ENCODE results near the gene INAFM2.

INAFM2 gene

DNA sequence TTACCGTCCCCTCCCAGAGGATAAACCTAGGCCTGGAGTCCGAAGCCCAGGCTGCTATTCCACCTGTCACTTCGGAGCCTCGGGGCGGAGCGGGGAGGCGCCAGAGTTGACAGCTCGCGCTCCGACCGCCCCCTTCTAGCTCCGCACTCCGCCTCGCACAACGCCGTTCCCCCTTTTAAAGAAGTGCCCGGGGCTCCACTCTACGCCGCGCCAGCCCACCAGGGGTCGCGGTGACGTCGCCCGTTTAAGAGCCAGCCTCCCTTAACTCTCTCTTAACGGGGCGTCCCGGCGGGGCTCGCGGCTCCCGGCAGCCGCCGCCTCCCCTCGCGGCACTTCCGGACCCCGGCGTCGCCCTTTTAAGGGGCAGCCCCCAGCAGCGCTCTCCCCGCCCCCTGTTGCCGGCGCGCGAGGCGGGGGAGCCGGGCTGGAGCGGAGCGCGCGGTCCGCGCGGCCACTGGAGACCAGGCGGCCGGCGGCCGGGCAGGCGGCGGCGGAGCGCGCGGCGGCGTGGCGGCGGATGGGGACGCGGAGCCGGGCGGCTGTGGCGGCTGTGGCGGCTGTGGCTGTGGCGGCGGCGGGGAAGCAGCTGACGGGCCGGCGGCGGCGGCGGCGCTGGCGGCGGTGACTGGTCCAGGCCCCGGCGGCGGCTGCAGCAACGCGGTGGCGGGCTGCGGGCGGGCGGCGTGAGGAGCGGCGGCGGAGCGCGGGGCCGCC lies at the start of gene INAFM2:
TSS of gene INAFM2 (plus strand) at position 454 of the 714 bp plus-strand sequence. CDS start 364 bp downstream, outside the sequence.
- peak; percentile 95 for DNase-seq

DNA sequence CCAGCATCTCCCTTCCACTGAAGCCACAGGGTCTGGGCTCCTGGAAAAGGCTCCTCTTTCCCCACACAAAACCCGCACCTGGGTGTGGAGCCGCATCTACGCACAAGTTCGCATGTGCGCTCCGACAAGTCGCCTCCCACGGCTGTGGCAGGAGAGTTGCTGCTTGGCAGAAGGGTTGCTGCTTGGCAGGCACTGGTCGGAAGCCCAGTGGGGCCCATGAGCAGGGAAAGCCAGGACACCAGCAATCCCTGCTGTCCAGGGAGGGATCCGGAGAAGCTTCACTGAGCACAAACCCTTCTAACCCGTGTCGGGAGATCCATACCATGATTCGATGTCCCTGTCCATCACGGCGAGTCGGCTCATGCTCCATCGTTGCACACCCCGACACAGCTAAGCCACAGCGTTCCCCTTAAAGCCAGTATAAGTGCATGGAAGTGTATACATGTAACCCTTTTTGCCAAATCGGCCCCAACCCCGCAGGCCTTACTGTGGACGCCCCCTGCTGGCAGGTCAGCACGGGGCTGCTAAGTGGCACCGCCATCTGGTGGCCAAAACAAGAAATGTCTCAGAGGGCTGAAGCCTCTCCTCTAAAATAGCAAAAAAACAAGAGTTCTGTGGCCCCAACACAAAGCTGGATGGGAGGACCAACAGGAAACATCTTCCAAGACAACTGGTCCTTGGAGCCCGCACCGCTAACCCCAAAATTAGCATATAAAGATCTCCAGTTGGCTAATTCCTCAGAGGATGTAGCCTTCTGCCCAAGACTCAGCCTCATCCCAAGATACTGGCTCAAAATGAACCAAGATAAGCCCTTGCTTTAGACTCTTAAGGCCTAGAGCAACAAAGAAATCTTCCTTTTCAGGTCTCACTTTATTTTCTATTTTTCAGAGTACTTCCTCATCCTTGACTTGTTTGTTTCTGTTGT lies 48.9 kb upstream of the INAFM2 start:
- peak; percentile 90 for DNase-seq

DNA sequence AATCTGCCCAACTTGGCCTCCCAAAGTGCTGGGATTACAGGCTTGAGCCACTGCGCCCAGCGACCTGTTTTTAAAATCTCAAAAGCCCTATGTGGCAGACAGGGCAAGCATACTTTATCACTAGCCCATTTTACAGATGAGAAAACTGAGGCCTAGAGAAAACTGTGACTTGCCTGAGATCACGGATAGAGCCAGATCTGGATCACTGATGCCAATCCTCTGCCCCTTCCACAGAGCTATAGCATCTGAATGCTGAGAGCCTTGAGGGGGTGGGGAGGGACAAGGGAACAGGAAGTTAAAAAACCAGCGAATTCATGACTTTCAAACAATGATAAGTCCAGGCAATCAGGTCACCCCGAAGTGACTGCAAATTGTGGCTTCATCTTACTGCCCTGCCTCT lies 48.0 kb upstream of the INAFM2 start:
- DNase-seq: no peak

DNA sequence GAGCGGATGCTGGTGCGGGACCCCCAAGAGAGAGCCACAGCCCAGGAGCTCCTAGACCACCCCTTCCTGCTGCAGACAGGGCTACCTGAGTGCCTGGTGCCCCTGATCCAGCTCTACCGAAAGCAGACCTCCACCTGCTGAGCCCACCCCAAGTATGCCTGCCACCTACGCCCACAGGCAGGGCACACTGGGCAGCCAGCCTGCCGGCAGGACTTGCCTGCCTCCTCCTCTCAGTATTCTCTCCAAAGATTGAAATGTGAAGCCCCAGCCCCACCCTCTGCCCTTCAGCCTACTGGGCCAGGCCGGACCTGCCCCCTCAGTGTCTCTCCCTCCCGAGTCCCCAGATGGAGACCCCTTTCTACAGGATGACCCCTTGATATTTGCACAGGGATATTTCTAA lies 47.5 kb upstream of the INAFM2 start:
- no peak for DNase-seq

DNA sequence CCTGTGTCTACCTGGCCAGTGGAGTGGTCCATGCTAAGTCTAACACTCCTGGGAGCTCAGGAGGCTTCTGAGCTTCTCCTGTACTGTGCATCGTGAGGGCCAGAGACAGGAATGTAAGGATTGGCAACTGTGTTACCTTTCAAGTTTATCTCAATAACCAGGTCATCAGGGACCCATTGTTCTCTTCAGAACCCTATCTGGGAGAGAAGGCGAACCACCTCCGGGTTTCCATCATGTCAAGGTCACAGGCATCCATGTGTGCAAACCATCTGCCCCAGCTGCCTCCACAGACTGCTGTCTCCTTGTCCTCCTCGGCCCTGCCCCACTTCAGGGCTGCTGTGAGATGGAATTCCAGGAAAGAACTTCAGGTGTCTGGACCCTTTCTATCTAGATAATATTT lies 46.6 kb upstream of the INAFM2 start:
- DNase-seq: no peak

DNA sequence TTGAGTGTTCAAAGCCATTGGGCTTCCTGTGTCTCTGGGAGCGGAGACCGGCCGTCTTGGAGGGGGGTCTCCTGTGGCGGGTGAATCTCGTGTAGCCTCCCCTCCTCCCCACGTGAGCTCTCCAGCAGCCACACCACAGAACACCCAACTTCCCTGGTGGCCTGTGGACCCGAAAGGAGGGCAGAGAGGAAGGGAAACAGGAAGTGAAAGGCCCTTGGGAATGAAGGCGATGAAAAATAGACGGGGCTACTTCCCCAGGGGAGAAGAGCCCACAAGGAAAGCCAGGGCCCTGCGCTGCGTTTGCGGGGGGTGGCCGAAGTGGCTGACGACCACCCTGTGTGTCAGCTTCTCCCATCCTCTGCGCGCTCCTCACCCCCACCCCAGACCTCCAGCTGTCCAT lies 46.0 kb upstream of the INAFM2 start:
- no peak for DNase-seq

DNA sequence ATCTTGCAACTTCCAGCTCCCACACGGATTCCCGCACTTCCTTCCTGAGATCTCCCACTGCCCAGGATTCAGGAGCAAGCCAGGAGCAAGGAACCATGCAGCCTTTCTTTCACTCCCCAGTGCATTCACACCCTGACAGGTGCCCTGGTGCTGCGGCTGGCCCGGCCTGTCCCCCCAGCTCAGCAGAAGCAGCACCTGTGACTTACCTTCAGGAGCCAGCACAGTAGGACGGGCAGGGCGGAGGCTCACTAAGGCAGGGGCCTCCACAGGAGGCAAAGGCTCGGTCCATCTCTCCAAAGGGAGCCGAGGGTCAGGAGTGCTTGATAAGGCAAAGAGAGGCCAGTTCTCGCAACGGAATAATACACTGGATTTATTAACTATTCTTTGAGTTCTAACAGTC lies 45.5 kb upstream of the INAFM2 start:
- DNase-seq: no peak

DNA sequence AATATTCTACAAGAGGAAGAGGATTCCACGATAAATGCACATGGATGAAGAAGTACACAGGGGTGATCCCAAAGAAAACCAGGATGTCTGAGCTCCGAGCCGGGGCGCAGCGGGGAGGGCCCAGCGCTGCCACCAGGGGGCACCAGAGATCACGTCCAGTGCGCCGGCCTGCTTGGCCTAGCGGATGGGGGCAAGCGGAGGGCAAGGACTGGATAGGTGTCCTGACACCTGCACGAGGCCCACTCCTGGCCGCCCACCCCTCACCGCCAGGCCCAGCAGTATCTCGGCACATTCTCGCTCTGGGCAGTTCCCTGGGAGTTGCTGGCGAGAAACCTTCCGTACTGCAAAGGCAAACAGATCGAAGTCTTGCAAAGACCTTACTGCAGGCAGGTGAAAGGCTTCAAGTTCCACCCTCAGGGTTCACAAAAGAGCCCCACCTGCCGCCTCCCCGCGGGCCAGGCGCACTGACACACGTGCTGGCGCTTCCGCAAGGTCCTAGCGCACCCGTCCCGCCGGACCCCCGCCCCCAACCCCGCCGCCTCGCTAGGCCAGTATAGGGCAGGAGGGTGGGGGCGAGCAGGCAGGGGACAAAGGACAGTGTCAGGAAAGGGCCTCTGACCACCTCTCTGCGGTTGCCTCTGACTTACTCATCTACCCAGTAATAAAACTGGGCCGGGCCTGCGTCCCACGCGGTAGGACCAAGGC lies 43.9 kb upstream of the INAFM2 start:
- peak; percentile 75 for DNase-seq

DNA sequence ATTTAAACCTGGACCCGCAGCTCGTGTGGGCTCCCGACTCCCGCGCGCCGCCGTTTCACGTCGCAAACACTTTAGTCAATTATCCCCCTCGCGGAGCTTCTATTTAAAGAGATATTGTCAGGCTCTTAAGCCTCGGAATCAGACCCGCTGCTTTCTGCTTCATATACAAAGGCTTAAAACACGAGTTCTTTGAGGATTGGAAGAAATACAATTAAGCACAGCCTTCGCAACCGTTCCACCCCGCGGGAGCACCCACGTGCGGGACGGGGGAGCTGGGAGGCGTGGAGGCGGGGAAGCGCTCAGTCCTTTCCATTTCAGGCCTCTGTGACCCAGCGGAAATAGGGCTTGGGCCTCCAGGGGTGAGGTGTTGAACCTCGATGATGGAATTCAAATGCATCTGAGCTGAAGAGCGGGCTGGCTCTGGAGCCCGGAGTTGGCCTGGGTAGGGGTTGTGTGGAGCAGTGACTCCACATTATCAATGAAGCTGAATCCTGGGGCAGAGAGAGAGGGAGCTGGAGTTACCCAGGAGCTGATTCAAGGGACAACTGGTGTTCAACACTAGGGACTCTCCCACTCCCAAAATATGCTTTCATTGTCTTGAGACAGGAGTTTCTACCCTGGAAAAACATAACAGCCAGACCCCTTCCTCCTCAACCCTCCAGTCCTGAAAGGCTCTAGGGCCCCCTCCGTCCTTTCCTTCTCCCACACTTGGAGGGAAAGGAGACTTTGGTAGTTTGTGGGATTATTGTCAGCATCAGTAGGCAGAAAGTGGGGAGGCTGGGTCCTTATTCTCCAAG lies 43.0 kb upstream of the INAFM2 start:
- DNase-seq: no peak

DNA sequence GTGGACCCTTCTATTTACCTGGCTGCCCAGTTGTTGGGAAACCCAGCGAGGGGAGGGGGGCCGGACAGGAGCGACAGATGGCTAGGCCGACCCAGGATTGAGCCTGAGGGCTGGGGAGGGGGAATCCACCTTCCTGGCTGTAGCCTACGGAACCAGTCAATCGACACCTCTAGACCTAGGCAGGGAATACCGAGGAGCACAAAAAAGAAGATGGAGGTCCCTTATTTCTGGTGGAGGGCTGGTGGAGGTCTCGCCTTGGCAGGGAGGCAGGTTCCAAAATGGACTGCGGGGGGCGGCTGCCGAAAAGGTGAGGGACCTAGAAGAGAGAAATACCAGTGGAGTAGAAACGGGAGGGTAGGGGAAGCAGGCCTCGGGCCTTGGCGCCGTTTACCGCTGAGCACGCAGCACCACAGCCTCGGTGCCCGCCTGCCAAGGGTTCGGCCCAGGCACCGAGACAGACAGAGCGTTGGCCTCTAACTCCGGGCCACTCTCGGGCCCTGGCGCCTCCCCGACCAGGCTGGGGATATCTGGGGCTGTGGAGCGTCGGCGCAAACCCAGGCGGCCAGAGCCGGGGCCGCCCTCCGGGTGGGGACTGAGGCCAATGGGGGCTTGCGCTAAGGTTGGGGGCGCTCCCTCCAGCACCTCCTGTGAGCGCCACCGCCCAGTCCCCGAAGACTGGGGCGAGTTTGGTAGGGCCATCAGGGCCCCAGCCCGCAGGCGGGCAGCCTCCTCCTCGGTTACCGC lies 42.3 kb upstream of the INAFM2 start:
- no peak for DNase-seq

DNA sequence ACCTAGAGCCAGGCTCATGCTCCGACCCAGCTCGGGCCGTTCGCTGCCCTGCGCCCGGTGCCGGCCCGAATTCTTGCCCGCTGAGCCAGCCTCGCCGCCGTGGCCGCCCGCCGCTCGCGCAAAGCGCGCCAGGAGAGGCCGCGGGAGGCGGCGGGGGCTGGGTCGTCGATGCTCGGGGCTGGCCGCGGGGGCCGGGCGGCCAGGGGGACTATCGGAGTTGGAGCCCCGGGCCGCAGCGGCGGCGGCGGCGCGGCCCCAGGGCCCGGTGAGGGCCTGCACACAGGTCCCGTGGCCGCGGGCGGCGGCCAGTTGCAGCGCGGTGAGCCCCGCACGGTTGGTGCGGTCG lies 41.7 kb upstream of the INAFM2 start:
- DNase-seq: no peak

DNA sequence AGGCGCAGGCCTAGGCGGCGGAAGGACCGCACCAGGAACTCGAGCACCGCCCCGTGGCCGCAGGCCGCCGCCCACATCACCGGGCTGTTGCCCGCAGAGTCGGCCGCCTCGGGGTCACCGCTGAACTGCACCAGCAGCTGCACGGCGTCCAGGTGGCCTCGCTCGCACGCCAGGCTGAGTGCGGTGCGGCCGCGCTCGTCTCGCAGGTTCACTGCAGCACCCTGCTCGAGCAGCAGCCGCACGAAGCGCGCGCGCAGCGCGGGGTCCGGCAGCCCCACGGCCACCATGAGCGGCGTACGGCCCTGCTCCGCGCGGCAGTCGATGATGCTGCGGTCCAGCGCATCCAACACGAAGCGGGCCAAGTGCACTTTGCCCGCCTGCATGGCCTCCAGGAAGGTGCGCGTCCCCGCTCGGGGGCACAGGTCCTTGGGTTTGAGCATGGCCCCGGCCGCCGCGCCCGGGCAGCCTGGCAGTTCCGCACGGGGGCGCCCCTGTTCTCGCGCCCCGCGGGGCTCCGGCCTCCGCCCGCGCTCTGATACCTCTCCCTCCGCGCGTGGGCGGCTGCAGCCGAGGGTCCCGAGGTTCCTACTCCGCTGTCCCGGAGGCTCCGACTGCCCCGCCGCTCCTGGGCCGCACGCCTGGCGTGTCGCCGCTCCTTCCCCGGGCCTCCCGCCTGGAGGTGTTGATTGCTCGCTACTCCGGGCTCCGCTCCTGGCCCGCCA lies 41.2 kb upstream of the INAFM2 start:
- DNase-seq: peak; percentile 70

DNA sequence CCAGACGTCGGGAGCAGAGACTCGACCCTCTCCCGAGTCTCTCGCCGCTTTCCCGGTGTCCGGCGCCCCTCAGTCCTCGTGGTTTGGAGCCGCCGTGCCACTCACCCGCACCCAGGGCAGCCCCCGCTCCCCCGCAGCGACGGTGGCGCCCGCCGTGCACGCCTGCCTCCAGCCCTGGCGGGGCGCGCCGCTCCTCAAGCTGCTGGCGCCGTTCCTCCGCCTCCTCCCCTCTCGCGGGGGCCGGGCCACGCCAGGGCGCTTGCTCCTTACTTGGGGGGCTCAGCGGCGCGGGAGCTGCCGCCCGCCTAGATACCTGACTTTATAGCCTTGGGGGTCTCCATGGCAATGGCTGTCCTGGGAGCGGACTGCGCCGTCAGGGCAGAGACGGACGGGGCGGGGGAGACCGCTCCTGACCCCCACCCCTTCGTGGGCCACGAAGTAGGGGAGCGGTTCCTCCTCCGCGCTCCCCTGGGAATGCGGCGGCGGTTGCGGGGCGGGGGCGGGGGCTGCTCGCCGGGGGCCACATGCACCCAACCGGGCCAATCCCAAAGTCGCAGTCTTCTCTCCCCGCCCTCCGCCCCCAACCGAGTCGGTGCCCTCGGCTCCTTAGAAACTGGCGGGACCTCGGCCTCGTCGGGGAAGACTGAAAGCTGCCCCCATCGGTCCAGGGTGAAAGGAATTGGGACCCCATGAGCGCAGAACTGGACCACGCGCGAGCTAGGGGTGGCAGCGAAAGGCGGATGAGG lies 40.5 kb upstream of the INAFM2 start, which contains the start of gene ANKRD63:
TSS of gene ANKRD63 (minus strand) at position 196 of the 746 bp plus-strand sequence. CDS start 478 bp downstream, outside the sequence.
- peak; percentile 59 for DNase-seq

DNA sequence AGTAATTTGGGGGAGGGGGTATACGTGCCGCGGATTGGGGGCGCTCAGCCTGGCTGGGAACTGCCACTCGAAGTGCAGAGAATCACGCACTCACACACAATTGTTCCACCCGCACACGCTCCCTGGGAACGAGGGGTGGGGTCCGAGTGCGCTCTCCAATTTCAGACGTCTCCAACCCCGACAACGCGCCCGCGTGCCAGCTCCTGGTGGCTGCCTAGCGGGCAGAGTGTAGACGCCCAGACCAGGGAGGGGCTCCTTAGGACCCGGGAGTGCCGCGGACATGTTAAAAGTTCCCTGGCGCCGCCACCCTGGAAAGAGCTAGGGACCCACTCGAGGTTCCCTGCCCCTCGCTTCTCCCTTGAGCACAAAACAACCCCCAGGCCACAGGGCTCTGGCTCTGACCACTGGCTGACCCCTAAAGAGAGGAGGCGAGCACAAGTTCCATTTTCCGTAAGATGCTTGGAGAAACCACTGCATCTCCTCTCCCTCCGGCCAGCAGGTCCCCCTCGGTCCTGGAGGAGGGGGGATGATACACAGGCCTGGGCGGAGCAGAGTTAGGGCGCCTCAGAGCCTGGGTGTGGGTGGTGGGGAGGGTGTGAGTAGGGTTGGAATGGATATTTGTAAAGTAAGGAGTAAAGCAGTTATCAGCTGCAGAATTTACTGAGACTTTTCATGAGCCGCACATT lies 39.7 kb upstream of the INAFM2 start:
- no peak for DNase-seq

DNA sequence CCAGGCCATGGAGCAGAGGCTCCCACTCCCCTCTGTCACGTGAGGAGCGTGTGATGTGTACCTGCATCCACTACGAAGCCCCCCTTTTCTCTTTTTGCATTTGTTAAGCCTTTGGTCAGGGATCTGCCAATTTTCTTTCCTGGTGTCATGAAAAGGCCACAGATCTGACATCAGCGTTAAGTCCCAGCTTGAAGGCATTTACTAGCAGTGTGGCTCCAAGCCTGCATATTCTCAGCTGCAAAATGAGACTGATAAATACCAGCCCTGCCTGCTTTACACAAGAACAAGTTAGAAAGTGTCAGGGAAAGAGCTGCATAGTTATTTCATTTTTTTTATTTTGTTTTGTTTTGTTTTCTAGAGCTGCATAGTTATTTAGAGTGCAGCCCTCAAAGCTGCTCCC lies 38.3 kb upstream of the INAFM2 start:
- DNase-seq: no peak

DNA sequence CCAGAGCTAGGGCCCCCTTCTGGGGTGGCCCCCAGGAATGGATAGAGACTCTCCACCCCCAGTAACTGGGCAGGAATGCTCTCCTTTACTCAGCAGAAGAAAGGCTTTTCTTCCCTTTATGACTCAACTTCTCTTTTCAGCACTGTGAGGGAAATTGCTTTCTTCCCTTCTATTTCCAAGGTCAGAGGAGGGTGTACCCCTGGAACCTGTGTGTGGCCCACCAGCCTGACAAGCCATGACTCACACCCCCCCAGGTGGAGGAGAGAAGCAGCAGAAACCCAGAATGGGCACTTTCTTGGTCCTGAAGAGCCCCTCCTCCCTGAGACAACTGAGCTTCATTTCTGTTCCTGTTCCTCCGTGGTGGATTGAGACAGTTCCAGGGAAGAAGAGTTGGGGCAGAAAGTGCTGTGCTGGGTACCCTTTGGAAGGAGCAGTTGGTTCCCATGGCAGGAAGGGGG lies 37.9 kb upstream of the INAFM2 start:
- no peak for DNase-seq

DNA sequence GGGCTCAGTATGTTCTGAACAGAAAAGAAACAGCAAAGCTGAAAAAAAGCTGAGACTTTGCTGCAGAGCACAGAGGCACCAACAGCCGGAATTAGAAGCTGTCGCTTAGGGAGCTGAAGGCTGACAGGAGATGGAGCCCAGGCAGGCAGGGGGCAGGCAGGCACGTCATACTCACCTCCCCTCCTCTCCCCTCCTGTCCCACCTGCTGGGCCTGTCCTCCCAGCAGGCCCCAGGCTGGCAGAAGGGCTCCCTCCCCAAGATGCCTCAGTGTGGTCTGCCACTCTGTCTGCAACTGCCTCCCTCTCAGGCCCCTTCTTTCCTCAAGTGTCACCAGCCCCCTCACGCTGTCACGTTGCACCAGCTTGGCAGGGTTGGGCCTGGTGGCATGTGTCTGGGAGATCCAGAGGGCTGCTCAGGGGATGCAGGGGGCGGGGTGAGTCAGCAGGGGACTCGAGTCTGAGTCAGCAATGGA lies 37.4 kb upstream of the INAFM2 start:
- DNase-seq: no peak

DNA sequence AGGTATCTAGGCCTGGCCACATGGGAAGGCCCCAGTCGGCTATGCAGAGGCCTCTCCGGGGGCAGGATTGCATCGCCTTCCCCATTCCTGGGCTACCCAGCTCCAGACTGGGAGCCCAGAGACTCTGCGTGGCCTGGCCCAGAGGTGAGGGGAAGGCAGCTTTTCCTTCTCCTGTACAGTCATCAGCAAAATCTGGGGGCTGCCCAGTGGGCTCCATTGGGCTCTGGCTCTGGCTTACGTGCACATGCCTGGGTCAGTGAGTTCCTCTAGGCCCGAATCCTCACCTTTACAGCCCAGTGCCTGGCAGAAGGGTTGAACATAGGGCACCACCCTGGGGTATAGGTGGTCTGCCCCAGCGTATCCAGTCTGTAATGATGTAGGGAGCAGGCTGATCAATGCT lies 36.7 kb upstream of the INAFM2 start:
- no peak for DNase-seq

DNA sequence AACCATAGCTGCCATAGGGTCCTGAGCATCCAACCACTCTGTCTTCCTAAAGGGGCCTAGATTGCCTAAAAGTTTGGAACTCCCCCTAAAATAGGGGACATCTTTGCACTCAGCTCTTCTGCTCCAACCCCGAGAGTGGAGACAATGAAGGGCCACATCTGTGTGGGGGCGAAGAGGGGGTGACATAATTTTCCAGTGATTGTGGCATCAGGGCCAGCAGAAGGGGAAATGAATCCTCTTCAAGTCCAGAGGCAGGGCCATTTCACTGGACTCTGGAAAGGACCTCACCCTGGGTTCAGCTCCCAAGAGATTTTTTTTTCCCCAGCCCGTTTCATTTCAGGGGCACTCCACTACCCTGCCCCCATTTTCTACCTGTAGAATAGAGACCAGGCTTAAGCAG lies 36.0 kb upstream of the INAFM2 start:
- DNase-seq: no peak

DNA sequence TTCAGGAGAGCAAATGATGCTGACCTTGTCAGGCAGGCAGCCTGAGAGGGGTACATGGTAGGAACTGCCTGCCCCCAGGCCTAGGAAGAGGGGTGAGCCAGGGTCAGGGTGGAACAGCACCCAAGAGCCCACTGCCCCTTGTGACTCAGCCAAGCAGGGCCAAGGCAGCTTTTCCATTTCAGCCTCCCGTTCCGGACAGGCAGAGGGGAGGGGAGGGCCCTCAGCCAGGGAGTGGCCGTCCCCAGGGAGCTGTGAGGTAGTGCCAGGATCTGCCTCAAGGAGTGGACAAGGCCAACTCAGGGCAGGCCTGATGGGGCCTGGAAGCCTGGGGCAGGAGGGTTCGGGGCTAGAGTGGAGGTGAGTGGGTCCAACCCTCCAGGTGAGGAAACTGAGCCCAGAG lies 35.5 kb upstream of the INAFM2 start:
- no peak for DNase-seq

Data from OCI-M1 (cell line).